HG03460 (cell line): ENCODE results near the gene OTOGL.

Experiments used
- ATAC-seq: cut with Tn5 transposase; IDR thresholded peaks from one replicate; pipeline ENCODE4 v1.9.1; 2021; ENCODE audit not compliant: unreplicated experiment

Gene OTOGL

GRCh38 chr12:80325167-80325959 lies 226.0 kb downstream of the OTOGL start:
- ATAC-seq = no peak

GRCh38 chr12:80332827-80333226 lies 233.5 kb downstream of the OTOGL start:
- ATAC-seq = no peak

DNA sequence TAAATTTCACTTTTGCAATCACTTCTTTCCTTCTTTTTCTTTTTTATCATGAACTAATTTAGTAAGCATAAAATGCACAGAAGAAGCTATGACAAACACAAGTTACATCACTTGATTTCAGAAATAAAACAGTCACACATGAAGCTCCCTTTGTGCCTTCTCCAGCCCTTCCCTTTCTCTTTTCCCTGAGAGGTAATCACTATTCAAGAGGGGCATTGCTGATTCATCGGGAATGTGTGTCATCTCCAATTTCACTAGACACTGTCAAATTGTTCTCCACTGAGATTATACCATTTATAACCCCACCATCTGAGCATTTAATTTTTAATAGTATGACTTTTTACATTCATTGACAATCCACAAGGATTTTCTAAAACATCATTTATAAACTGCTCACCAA lies 253.1 kb downstream of the OTOGL start:
- no peak for ATAC-seq

DNA sequence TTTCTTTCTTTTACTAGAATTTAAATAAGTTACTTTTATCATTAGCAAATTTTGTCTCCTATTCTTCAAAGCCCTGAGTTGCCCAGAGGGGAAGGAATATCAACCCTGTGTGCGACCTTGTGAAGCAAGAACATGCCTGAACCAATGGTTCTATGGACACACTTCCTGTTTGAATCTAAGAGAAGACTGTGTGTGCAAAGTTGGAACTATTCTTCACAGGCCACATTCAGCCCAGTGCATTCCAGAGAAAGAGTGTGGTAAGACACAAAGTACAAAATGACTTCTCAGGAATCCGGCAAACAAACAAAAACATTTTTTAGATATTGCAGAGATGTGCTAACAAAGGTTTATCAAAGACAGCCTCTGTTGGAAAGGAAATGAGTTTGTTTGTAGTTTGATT lies 253.9 kb downstream of the OTOGL start:
- ATAC-seq = no peak

DNA sequence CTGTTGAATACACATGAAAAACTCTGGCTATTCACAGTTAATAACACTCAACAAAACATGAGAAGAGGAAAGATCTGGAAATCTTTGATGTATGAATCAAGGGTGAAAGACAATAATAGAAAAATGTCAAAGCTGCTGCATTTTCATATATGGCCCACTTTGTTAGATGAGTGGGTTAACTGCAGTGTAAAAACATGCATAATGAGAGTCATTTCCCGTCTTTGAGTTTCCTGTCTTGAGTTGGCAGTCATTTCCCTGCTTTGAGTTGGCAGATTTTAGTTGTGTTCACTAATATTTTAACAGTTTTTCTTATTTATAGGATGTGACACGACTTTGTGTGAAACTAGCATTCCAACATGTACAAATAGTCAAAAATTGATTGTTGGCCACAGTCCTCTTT lies 256.8 kb downstream of the OTOGL start:
- no peak for ATAC-seq

GRCh38 chr12:80359703-80360102 lies 260.4 kb downstream of the OTOGL start:
- ATAC-seq = no peak

- ATAC-seq = no peak
These were observed 264.7 kb downstream of the OTOGL start for GRCh38 chr12:80364056-80364455.

- no peak for ATAC-seq
These were observed 274.3 kb downstream of the OTOGL start for GRCh38 chr12:80373666-80374065.

DNA sequence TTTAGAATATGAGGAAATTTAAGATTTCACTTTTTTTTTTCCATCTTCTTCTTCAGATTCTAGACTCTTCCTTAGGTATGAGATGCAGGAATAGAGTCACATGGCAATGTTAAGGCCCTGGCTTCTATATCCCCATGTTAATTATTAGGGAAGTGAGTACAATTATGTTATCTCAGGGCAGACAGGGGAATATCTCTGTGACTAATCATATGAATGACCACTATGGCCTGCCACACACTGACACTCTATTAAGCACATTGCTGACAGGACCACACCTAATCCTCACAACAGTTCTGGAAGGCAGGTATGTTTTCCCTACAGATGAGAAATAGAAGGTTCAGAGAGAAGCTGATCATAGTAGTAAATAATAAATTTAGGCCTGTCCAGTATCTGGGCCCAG lies 275.3 kb downstream of the OTOGL start:
- no peak for ATAC-seq

DNA sequence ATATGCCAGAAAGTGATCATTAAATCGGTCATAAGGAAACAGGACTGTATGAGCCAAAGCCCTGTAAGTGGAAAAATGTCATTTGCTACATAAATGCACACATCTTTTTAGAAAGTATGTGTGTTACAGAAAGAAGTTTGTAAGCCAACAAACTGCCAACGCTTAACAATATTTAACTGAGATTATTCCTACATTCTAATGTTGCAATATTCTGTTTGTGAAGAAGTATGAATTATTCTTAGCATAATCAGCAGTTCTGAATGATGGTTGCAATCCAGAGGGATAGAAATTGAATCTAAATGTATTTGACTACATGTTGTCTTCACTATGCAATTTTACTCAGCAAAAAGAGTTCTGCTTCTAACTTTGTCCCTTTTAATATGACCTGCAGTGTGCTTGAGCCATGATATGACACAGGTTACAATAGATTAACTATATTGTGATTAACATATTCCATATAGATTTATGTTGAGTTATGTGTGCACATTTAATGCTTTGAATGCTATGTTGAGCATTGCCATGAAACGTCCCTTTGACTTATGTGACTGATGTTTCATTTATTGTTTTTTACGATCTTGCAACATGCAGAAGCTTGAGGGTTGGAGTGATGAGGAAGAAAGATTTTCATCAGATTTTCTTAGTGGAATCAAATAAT lies 277.9 kb downstream of the OTOGL start:
- ATAC-seq = no peak

DNA sequence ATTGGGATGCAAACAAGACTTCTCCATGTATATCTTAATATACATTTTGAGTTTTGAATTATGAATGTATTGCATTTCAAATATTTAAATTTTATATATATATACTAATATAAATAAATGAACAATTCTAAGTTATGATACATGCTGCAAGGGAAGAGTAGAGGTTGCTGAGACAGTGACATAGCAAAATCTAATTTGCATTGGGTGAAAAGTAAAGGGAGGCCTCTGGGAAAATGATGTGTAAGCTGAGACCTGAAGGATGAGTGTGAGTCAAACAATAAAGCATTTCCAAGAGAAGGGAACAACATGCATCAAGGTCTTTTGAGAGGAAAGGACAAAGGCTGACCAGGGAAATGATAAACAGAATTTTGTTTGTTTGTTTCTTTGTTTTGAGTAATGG lies 281.8 kb downstream of the OTOGL start:
- no peak for ATAC-seq

- ATAC-seq = no peak
These were observed 282.9 kb downstream of the OTOGL start for GRCh38 chr12:80382254-80382653.

- no peak for ATAC-seq
These were observed 301.2 kb downstream of the OTOGL start for GRCh38 chr12:80400571-80400991.

- no peak for ATAC-seq
These were observed 301.9 kb downstream of the OTOGL start for GRCh38 chr12:80401191-80401590.

GRCh38 chr12:80404629-80405028 lies 305.3 kb downstream of the OTOGL start:
- ATAC-seq = no peak

GRCh38 chr12:80406253-80406652 lies 306.9 kb downstream of the OTOGL start:
- no peak for ATAC-seq

- no peak for ATAC-seq
These were observed 312.4 kb downstream of the OTOGL start for GRCh38 chr12:80411787-80412186.

- peak; percentile 69 for ATAC-seq
These were observed 313.1 kb downstream of the OTOGL start for GRCh38 chr12:80412343-80412953.

DNA sequence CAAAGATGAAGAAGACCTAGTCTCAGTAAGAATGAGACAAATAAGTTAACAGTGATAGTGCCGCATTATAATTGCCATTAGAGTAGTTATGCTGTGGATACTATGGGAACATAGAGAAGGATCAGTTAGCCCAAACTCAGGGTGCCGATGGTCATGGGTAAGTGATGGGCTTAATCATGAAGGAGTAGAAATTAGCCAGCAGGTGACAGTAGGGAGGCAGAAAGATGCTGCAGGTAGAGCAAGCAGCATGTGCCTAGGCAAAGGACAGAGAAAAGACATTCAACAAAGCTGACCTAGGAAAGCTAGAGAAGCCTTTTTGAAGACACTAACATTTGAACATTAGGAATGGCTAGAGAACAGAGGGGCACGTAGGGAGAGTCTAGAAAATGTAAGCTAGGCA lies 314.1 kb downstream of the OTOGL start:
- no peak for ATAC-seq

- no peak for ATAC-seq
These were observed 316.1 kb downstream of the OTOGL start for GRCh38 chr12:80415466-80415865.

GRCh38 chr12:80419644-80420043 lies 320.3 kb downstream of the OTOGL start:
- no peak for ATAC-seq

DNA sequence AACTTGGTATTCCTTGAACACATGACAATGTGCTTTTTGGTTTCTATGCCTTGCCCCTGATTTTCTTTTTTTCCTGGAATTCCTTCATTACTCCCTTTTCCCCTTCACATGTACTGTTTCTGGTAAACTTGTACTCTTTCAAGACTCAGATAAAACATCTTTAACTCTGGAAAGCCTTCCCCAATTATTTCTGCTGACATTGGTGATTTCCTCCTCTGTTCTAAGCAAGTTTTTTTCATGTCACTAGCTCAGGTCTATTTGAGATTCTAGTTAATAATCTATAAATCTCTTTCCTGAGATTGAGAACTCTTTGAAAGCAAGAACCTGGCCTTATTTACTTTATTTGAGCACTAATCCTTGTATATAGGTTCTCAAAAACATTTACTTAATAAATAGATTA lies 320.7 kb downstream of the OTOGL start:
- ATAC-seq = no peak
